Stimulated activated CD4-positive, alpha-beta T cell treated with anti-CD3 and anti-CD28 coated beads, Interleukin-2, amount 100 ng/mL, for 24 hours (primary cell): ENCODE data around the gene SP110.
"Not testable (repeated sequence)": the region's sequence is repeated elsewhere in the genome, so short reads cannot be mapped to it uniquely, and the experiment has no call there.

ENCODE experiments used
- DNase-seq, 2 donors: peaks; one replicate each; pipeline ENCODE4 v3.0.0-alpha.2; 2020

Gene SP110

DNA sequence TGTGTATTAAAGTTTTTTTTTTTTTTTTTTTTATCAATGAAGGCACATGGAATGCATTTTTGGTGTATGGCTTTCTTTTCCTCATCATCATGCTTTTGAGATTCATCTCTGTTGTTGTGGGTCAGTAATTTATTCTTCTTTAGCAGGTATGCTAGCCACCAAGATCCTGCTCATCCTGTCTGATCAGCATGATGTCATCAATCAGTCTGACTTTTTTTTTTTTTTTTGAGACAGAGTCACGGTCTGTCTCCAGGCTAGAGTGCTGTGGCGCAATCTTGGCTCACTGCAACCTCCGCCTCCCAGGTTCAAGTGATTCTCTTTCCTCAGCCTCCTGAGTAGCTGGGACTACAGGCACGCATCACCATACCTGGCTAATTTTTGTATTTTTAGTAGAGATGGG, 3.0 kb upstream of the SP110 start:
- not testable (repeated sequence) for DNase-seq

DNA sequence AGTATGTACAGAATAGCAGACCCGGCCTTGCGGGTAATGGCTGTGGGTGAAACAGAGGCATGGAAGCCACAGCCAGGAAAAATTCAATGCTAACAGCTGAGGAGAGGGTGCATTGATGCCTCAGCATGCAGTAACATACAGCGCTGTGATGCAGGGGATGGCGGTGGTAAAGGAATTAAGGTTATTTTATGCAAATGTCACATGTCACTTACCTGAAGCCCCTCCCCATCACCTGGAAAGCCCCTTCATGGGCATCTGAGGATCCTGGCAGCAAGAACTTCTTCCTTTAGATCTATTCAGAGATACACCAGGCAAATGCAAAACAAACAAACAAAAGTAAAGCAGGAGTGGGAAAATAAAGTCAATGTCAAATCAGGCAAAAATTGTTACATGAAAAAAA, 1.7 kb upstream of the SP110 start:
- DNase-seq, result no peak

DNA sequence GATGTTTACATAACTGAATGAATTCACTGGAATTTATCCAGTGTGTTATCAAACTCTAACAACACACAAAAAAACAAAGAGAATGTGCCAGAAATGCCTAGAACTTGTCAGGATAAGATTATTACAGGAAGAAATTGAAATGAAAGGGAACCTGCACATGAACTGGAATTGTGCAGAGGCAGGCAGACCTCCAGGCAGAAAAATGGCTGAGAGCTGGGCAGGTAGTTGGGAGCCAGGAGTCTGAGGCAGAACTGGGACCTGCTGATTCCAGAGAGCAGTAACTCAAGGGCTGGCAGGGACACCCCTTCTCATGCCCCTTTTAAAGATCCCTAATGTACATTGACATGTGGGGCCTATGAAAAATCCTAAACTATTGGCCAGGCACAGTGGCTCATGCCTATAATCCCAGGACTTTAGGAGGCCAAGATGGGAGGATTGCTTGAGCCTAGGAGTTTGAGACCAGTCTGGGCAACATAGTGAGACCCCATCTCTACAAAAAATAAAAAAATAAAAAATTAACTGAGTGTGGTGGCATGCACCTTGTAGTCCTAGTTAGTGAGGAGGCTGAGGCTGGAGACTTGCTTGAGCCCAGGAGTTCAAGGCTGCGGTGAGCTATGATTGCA, 674 bp upstream of the SP110 start:
- no peak for DNase-seq

- DNase-seq, result no peak
Observed at GRCh38 chr2:230218421-230218820, 1.4 kb downstream of the SP110 start.

GRCh38 chr2:230217424-230217823, 2.4 kb downstream of the SP110 start:
- DNase-seq, result no peak

DNA sequence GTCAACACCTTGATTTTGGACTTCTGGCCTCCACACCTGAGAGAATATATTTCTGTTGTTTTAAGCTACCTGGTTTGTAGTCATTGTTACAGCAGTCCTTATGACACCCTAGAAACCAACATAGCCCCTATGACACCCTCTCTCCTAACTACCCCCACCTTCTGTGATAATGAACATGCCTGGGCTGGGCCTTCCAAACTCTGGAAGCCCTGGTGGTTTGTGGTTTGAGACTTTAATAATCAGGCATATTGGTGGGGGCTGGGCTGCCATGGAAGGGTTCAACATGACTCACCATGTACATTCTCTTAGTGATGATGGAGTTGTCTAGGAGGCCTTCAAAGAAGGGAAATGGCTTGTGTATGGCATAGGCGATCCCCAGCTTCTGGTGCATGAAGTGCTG, 3.3 kb downstream of the SP110 start:
- DNase-seq, result no peak

DNA sequence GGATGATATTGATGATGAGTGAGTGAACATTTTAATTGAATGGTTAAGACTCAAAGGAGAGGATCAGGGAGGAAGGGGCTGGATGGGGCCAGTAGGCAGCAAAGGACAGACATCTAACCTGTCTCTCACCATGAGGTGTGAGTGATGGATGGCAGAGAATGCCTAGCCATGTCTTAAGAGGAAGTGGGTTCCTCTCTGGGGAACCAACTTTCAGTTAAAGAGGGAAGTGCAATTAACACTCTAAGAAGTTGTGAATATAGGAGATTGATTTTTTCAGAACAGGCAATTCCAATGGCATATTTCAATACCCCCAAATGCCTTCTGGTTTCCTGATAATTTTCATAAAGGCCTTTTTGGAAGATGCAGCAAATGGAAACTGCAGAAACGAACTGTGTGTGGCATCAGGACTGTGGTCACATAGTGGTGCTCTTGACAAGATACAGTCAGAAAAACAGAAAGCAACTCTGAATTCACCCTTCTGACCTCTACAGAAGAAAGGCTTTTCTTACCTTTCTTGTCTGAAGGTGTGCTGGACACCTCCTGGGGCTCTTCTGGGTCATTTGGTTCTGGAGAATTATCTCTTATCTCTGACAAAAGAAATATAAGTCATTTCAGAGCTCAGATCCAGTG, 10.2 kb downstream of the SP110 start:
- no peak for DNase-seq

- no peak for DNase-seq
Observed at GRCh38 chr2:230208576-230208975, 11.2 kb downstream of the SP110 start.

GRCh38 chr2:230205721-230206120, 14.1 kb downstream of the SP110 start:
- no peak for DNase-seq

- DNase-seq, result no peak
Observed at GRCh38 chr2:230205034-230205433, 14.8 kb downstream of the SP110 start.

DNA sequence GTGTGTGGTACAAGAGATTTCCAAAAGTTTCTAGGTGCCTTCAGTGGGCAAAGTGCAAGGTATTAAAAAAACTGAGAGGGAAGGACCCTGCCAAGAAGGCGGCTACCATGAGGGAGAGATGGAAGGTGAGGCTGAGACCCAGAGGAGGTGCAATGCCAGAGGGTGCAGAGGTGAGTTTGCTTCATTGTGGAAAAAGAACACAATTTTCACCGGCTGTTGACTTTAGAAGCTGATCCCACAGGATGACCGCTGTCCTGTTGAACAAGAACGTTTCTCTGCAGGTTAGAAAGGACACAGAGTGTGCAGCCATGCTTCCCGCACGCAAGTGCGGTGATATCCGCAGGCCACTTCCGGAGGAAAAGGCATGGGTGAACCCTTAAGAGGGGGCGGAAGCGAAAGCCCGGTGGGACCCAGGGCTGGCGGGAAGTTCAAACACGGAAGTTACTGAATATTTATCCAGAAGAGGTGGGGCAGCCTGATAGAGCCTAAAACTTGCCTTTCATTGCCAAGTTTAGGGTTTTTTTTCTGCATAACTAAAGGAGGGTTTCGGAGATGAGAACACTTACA, 16.6 kb downstream of the SP110 start:
- no peak for DNase-seq

DNA sequence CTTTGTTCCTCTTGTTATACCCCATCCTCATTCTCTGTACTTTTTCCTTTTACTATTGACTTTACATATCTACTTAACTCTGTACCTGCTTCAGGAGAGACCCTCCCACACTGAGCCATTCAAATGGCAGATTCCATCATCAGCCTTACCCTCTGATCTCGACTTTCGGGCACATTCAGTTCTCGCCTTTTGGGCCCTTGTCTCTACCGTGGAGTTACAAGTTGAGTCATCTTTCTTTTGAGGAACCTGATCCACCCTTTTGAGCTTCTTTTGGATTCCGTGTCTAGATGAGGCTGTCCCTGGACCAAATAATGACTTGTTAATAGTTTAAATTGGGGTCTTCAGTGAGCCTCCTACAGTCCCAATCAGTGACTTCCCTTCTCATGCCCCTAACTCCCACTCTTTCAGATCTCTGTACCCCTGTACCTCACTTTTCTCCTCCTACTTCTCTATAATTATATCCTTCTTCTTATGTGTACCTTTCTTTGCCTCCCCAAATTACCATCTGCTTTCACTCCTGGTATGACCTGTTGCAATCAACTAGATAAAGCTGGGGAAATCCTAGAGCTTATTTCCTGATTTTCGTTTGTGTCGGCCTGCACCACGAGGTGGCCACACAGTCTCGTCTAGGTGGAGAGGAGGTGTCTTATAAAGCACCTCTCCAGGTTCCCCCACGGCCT, 17.2 kb downstream of the SP110 start:
- DNase-seq, result peak; percentile 20 to 29

- no peak for DNase-seq
Observed at GRCh38 chr2:230184727-230185578, 34.8 kb downstream of the SP110 start.

DNA sequence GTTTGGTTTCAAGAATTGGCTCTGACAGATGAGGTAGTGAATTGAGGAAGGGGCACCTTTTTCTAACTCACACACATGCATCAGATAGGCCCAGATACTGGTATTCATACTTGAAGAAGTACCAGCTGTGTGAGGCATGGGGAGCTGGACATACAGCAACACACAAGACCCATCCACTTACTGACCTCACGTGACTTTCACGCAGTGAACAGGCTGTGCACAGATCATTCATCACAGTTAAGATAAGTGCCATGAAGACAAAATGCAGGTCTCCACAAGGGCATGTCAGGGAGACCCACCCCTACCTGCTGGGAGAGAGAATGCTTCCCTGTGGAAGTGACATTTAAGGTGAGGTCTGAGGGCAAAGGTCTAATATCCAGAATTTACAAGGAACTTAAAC, 38.6 kb downstream of the SP110 start:
- no peak for DNase-seq

DNA sequence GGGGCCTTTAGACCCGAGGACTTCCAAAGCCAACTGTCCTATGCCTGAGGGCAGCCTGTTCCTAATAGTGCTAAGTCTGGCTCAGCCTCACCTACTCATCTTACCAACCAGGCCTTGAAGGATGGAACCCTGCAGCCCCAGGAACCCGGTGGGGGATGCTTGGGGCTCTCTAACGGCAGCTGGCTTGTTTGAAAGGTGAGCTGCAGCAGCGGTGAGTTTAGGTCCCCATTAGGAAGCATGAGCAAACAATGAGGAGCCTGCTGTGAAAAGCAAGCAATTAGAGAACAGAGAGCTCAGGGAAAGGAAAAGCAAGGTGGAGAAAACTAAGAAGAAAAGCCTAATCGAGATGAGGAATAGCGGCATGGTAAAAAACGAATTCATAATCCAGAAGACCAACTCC, 39.9 kb downstream of the SP110 start:
- DNase-seq, result no peak

GRCh38 chr2:230178546-230179485, 41.0 kb downstream of the SP110 start:
- no peak for DNase-seq

- DNase-seq, result no peak
Observed at GRCh38 chr2:230176996-230177395, 42.8 kb downstream of the SP110 start.

GRCh38 chr2:230174466-230174865, 45.3 kb downstream of the SP110 start:
- no peak for DNase-seq

DNA sequence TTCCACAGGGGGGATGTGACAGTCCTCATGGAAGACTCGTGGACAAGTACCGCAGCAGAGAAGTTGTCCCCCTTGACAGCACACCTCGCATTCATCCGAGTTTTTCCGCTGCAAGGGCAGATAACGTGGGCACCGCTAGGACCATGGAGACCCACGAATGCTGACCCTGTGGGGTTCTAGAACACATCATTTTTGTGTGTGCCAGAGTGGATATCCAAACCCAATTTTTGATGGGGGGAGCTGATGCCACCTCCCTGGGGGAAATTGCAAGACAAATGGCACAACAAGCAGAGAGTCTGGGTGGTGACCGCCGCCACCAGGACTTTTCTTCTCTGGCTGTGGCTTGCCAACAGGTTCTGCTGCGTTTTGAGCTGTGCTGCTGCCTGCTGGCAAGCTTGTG, 46.9 kb downstream of the SP110 start:
- no peak for DNase-seq

DNA sequence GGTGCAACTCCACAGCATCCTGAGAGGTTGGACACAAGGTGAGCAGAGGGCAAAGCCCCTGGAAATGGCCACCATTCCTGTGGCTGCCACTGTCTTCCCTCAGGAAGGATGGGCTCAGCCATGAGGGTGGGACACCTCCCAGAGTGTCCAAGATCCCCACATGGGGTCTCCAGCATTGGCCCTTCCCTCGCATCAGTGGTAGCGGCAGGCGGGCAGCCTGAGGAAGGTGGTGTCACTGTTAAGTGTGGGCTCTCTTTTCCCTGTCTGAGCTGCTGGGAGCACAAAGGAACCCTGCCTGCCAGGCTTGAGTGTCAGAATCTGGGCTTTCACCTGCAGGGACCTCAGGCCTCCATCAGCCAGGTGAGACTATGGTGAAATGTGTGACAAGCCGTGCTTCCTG, 47.6 kb downstream of the SP110 start:
- DNase-seq, result no peak

GRCh38 chr2:230170532-230170931, 49.3 kb downstream of the SP110 start:
- DNase-seq, result no peak

DNA sequence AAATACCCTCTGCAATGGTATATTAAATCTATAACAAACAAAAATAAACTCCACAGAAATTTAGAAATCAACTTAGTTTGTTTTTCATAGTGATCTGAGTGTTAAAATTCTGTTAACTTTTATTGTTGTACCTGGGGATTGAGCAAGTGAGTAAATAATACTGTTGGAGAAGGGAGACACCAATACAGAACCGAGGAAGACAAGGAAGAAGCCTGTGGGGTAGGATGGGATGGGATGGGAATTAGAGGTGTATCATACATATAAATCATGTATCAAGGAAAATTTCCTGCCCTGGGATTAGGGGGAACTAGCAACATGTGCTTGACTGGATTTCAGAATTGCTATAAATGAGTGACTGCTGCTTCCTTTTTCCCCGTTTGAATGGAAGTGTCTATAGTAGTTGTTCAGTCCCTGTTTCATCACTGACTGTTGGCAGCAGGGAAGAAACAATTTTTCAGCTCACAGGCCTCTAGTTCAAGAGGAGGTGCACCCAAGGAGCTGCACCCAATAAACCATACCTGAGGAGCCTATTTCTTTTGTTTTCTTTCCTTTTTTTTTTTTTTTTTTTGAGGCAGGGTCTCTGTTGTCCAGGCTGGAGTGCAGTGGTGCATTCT, 53.1 kb downstream of the SP110 start:
- DNase-seq, result no peak
